Nephron progenitor cell (in vitro differentiated cells): ENCODE measurements around the gene TEX11.

ENCODE experiments used
- DNase-seq: peaks from one replicate; pipeline ENCODE4 v3.0.0; 2021
- H3K27ac Mint-ChIP-seq: 2 replicates; pipeline ENCODE4 v1.8.0; 2021; ENCODE audit warnings: mild to moderate bottlenecking, moderate library complexity, mixed read lengths
- H3K27me3 Mint-ChIP-seq: 2 replicates; pipeline ENCODE4 v1.8.0; 2021; ENCODE audit warnings: mild to moderate bottlenecking, low read depth, mixed read lengths; ENCODE audit not compliant: poor library complexity
- H3K36me3 Mint-ChIP-seq: 2 replicates; pipeline ENCODE4 v1.8.0; 2021; ENCODE audit warnings: low read depth, mixed read lengths
- H3K4me1 Mint-ChIP-seq: 2 replicates; pipeline ENCODE4 v1.8.0; 2021; ENCODE audit warnings: mixed read lengths
- H3K4me3 Mint-ChIP-seq: 2 replicates; pipeline ENCODE4 v1.8.0; 2021; ENCODE audit warnings: mild to moderate bottlenecking, moderate library complexity, mixed read lengths
- H3K9me3 Mint-ChIP-seq: 2 replicates; pipeline ENCODE4 v1.8.0; 2021; ENCODE audit warnings: mild to moderate bottlenecking, moderate library complexity, mixed read lengths
- TF ChIP-seq, protein P1 (sequence below): fragments of 200-600 bp; sonication (generic); IDR thresholded peaks from 2 replicates; pipeline ENCODE4 v1.5.0; 2021; ENCODE audit warnings: antibody characterized with exemption

TEX11 gene

GRCh38 chrX:70509078-70509477, 399.4 kb downstream of the TEX11 start:
- TF ChIP-seq, protein P1, sequence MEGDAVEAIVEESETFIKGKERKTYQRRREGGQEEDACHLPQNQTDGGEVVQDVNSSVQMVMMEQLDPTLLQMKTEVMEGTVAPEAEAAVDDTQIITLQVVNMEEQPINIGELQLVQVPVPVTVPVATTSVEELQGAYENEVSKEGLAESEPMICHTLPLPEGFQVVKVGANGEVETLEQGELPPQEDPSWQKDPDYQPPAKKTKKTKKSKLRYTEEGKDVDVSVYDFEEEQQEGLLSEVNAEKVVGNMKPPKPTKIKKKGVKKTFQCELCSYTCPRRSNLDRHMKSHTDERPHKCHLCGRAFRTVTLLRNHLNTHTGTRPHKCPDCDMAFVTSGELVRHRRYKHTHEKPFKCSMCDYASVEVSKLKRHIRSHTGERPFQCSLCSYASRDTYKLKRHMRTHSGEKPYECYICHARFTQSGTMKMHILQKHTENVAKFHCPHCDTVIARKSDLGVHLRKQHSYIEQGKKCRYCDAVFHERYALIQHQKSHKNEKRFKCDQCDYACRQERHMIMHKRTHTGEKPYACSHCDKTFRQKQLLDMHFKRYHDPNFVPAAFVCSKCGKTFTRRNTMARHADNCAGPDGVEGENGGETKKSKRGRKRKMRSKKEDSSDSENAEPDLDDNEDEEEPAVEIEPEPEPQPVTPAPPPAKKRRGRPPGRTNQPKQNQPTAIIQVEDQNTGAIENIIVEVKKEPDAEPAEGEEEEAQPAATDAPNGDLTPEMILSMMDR, result no peak
- Mint-ChIP-seq H3K36me3 (peaks cover 8% of the 10 kb centered on the region), H3K4me3 (no peak overlapping the region), H3K4me1 (peaks cover 14% of the 10 kb centered on the region), H3K9me3 (peaks cover 77% of the 10 kb centered on the region), H3K27ac (no peak overlapping the region), H3K27me3 (peaks cover 6% of the 10 kb centered on the region)
- no peak for DNase-seq

DNA sequence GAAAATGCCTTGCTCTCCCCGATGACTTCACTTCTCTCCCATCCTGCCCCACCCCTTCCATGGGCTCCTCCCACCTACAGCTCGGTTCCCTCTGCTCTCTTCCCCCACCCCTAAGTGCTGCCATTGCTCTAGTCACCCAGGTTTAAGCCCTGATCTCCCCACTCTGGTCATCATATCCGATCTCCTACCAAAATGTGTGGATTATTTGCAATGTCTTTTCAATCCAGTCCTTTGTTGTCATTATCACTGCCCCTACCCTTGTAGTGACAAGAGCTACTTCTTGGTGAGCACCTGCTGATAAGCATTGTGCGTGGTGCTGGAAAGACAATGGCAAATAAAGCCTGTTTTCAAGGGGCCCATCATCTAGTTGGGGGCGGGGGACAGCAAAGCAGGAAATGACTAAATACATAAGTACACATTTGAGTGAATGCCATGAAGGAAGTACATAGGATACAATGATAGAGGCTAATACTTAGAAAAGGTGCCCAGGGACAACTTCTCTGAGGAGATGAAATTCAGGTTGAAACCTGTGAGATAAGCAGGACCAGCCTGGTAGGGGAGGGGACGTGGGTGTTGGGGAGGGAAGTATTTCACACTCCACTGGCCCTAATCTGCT, 400.1 kb downstream of the TEX11 start:
- peaks cover 73% of the 10 kb centered on the region for H3K9me3 Mint-ChIP-seq
- DNase-seq, result no peak
- H3K27me3 Mint-ChIP-seq, result peaks cover 6% of the 10 kb centered on the region
- H3K36me3 Mint-ChIP-seq, result peaks cover 12% of the 10 kb centered on the region
- H3K4me1 Mint-ChIP-seq, result peaks cover 14% of the 10 kb centered on the region
- TF ChIP-seq, protein P1, result no peak
- no peak overlapping the region for H3K4me3 Mint-ChIP-seq
- no peak overlapping the region for H3K27ac Mint-ChIP-seq

DNA sequence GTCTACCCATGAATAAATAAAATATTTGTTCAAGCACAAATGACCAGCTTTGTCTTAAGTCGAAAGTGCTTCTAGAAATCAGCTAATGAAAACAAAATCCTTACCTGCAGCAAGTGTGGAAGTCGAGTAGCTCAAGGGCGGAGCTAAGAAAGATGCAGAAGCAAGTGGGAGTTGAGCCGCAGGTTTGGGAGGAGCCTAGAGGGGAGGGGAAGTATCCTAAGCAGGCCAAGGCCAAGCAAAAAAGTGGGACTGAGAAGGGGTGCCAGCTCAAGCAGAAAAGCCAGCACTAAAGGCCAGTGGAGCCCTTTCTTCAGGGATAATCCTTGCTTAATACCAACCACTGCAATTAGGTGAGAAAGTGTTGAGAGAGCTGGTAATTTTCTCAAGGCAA, 403.1 kb downstream of the TEX11 start:
- TF ChIP-seq, protein P1, result no peak
- Mint-ChIP-seq H3K36me3 (peaks cover 23% of the 10 kb centered on the region), H3K27ac (no peak overlapping the region), H3K27me3 (peaks cover 4% of the 10 kb centered on the region), H3K4me1 (peaks cover 14% of the 10 kb centered on the region), H3K4me3 (no peak overlapping the region), H3K9me3 (peaks cover 65% of the 10 kb centered on the region)
- DNase-seq, result no peak

GRCh38 chrX:70504772-70505450, 403.6 kb downstream of the TEX11 start:
- peaks cover 63% of the 10 kb centered on the region for H3K9me3 Mint-ChIP-seq
- H3K27ac Mint-ChIP-seq, result peak overlapping the region; percentile 64
- H3K36me3 Mint-ChIP-seq, result peaks cover 23% of the 10 kb centered on the region
- H3K27me3 Mint-ChIP-seq, result peaks cover 4% of the 10 kb centered on the region
- TF ChIP-seq, protein P1, result no peak
- H3K4me3 Mint-ChIP-seq, result no peak overlapping the region
- DNase-seq, result no peak
- H3K4me1 Mint-ChIP-seq, result peaks cover 14% of the 10 kb centered on the region

- Mint-ChIP-seq H3K36me3 (peaks cover 47% of the 10 kb centered on the region), H3K4me1 (peaks cover 19% of the 10 kb centered on the region), H3K9me3 (peaks cover 54% of the 10 kb centered on the region), H3K27me3 (no peaks in the 10 kb centered on the region), H3K27ac (no peak overlapping the region), H3K4me3 (no peak overlapping the region)
- TF ChIP-seq, protein P1, result no peak
- no peak for DNase-seq
Observed at GRCh38 chrX:70500826-70501225, 407.7 kb downstream of the TEX11 start.

DNA sequence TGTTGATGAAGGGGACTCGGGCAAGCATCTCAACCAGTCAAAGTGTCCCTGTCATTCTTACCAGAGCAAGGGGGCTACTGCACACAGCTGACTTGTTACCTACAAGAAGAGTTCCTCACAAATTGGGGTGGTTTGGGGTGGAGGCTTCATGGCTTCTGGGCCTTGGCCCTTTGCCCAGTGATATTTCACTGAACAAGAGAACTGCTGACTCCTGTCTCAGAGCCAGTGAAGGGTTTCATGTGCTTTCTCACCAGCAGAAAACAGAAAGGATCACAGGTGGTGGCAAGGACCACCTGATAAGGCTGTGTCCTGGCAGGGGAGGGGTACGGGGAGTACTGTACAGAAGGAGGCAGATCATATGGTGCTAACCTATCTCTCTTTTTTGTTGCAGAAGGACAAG, 410.4 kb downstream of the TEX11 start:
- Mint-ChIP-seq H3K4me3 (no peak overlapping the region), H3K27ac (peak overlapping the region; percentile 64), H3K27me3 (no peaks in the 10 kb centered on the region), H3K9me3 (peaks cover 40% of the 10 kb centered on the region), H3K36me3 (peaks cover 50% of the 10 kb centered on the region), H3K4me1 (peaks cover 19% of the 10 kb centered on the region)
- TF ChIP-seq, protein P1, result no peak
- no peak for DNase-seq
